Measurements from ENCODE around the gene MCM3AP.

GRCh38 chr21:46247699-46248421 is 37.6 kb downstream of the MCM3AP start:
- TF ChIP-seq ZBTB33 (IDR thresholded peaks at IDR 0.05), result no peak
- no peak for TF ChIP-seq ATF3 (IDR thresholded peaks at IDR 0.05)
- no peak for TF ChIP-seq REST (IDR thresholded peaks at IDR 0.05)
- no peak for TF ChIP-seq CTCF (IDR thresholded peaks at IDR 0.05; ENCODE audit: low read depth, low read length, missing input control)
- TF ChIP-seq FOXA1 (IDR thresholded peaks at IDR 0.05), result no peak
- no peak for TF ChIP-seq GABPA (IDR thresholded peaks at IDR 0.05 in 1 of 2, conservative IDR thresholded peaks at IDR 0.05 in 1 of 2)
- no peak for TF ChIP-seq JUND (IDR thresholded peaks at IDR 0.05)
- TF ChIP-seq MAX (IDR thresholded peaks at IDR 0.05), result no peak
- no peak for TF ChIP-seq RAD21 (IDR thresholded peaks at IDR 0.05)

All from liver (tissue), 3 donors.